IMR-90 (cell line): ENCODE results near the gene STX11. TPM values are rescaled to one million over a fixed set of nuclear protein-coding genes. Genes with fewer than 3 reads are reported as not detected.

Experiments used
- ATAC-seq: fragments of 200-7000 bp; cut with Tn5 transposase; 2 replicates; pipeline ENCODE4 v1.9.1; 2020; ENCODE audit warnings: low read depth, mild to moderate bottlenecking, moderate library complexity
- BruUV-seq: library from RNA; stranded (reverse); fragments of 400-500 nt; replicated peaks from 2 replicates; lab custom pipeline; 2021; lab: Mats Ljungman, UMichigan
- CTCF ChIA-PET: fragments of 300-600 bp; formaldehyde crosslinking; extraction: SDS; loops from one replicate; lab custom pipeline; 2021; ENCODE audit warnings: antibody characterized with exemption; lab: Yijun Ruan, JAX
- POLR2A ChIA-PET: fragments of 300-600 bp; sonication (Branson Sonifier 250); formaldehyde crosslinking; loops from one replicate; lab custom pipeline; 2022; ENCODE audit warnings: antibody characterized with exemption; ENCODE audit not compliant: unreplicated experiment; lab: Charles Lee
- DNase-seq: peaks from one replicate; pipeline ENCODE4 v3.0.0; 2013
- H2AFZ ChIP-seq: replicated peaks from 2 replicates; pipeline ENCODE3; 2013; ENCODE audit warnings: low read length, mild to moderate bottlenecking; ENCODE audit not compliant: poor library complexity
- H2AK5ac ChIP-seq: 2 replicates; pipeline ENCODE4 v1.6.1; 2013; ENCODE audit warnings: low read depth, low read length, inconsistent platforms
- H2AK9ac ChIP-seq: replicated peaks from 2 replicates; pipeline ENCODE3; 2013; ENCODE audit warnings: mild to moderate bottlenecking, low read depth, low read length, moderate library complexity; ENCODE audit not compliant: poor library complexity
- H2BK120ac ChIP-seq: 2 replicates; pipeline ENCODE4 v1.6.1; 2013; ENCODE audit warnings: low read depth, low read length, inconsistent platforms
- H2BK15ac ChIP-seq: 3 replicates; pipeline ENCODE4 v1.6.1; 2013; ENCODE audit warnings: low read depth, low read length, inconsistent platforms
- H2BK20ac ChIP-seq: 2 replicates; pipeline ENCODE4 v1.6.1; 2013; ENCODE audit warnings: low read depth, mild to moderate bottlenecking, inconsistent platforms, low read length, moderate library complexity
- H2BK5ac ChIP-seq: 2 replicates; pipeline ENCODE4 v1.6.1; 2013; ENCODE audit warnings: mild to moderate bottlenecking, low read depth, low read length, inconsistent platforms; ENCODE audit not compliant: poor library complexity, severe bottlenecking
- H3K14ac ChIP-seq: replicated peaks from 2 replicates; pipeline ENCODE4 v1.6.1; 2013; ENCODE audit warnings: low read depth, low read length, inconsistent platforms
- H3K18ac ChIP-seq: 2 replicates; pipeline ENCODE4 v1.6.1; 2013; ENCODE audit warnings: low read depth, low read length, control low read depth
- H3K23ac ChIP-seq: 2 replicates; pipeline ENCODE4 v1.6.1; 2013; ENCODE audit warnings: low read depth, low read length, inconsistent platforms
- H3K27ac ChIP-seq: 2 replicates; pipeline ENCODE4 v1.5.1; 2013; ENCODE audit warnings: mild to moderate bottlenecking, control low read depth, low read length; ENCODE audit not compliant: insufficient read depth
- H3K27me3 ChIP-seq: 2 replicates; pipeline ENCODE4 v1.6.1; 2013; ENCODE audit warnings: low read length; ENCODE audit not compliant: control insufficient read depth, insufficient read depth
- H3K36me3 ChIP-seq: 2 replicates; pipeline ENCODE4 v1.6.1; 2013; ENCODE audit warnings: low read length, mixed read lengths; ENCODE audit not compliant: control insufficient read depth, insufficient read depth
- H3K4ac ChIP-seq: 2 replicates; pipeline ENCODE4 v1.6.1; 2013; ENCODE audit warnings: low read depth, low read length, inconsistent platforms
- H3K4me1 ChIP-seq: 2 replicates; pipeline ENCODE4 v1.6.1; 2013; ENCODE audit warnings: low read length, mixed read lengths; ENCODE audit not compliant: control insufficient read depth, insufficient read depth
- H3K4me2 ChIP-seq: 2 replicates; pipeline ENCODE4 v1.6.1; 2013; ENCODE audit warnings: low read depth, mild to moderate bottlenecking, control low read depth, low read length, moderate library complexity
- H3K4me3 ChIP-seq: 2 replicates; pipeline ENCODE4 v1.5.1; 2013; ENCODE audit warnings: low read depth, mild to moderate bottlenecking, control low read depth, low read length, moderate library complexity; ENCODE audit not compliant: insufficient read depth
- H3K56ac ChIP-seq: 2 replicates; pipeline ENCODE4 v1.6.1; 2013; ENCODE audit warnings: low read length, inconsistent platforms; ENCODE audit not compliant: insufficient read depth; ENCODE audit errors: extremely low read depth
- H3K79me1 ChIP-seq, 2 experiments: 2 replicates each; pipeline ENCODE4 v1.6.1; 2013; ENCODE audit warnings: low read length in 2 of 2, inconsistent platforms in 1 of 2, low read depth in 1 of 2
- H3K9ac ChIP-seq: 2 replicates; pipeline ENCODE4 v1.6.1; 2013; ENCODE audit warnings: low read depth, low read length, control low read depth
- H3K9me1 ChIP-seq: 2 replicates; pipeline ENCODE4 v1.6.1; 2013; ENCODE audit warnings: low read length, inconsistent platforms; ENCODE audit not compliant: insufficient read depth
- H3K9me3 ChIP-seq: 2 replicates; pipeline ENCODE4 v1.6.1; 2013; ENCODE audit warnings: low read length; ENCODE audit not compliant: control insufficient read depth, insufficient read depth
- H4K20me1 ChIP-seq: 2 replicates; pipeline ENCODE4 v1.6.1; 2013; ENCODE audit warnings: low read length, inconsistent platforms; ENCODE audit not compliant: insufficient read depth
- H4K5ac ChIP-seq: 2 replicates; pipeline ENCODE4 v1.6.1; 2013; ENCODE audit warnings: mild to moderate bottlenecking, low read depth, low read length, control low read depth
- H4K8ac ChIP-seq, 2 experiments: 2 replicates each; pipeline ENCODE4 v1.6.1; 2013; ENCODE audit warnings: low read depth in 2 of 2, low read length in 2 of 2, control low read depth in 1 of 2, inconsistent platforms in 1 of 2
- H4K91ac ChIP-seq: 2 replicates; pipeline ENCODE4 v1.6.1; 2013; ENCODE audit warnings: low read depth, low read length, inconsistent platforms; ENCODE audit not compliant: insufficient read depth
- CEBPB ChIP-seq: IDR thresholded peaks from 2 replicates; pipeline ENCODE4 v1.6.1; 2012; ENCODE audit warnings: low read depth, low read length, improper control_type of control experiment
- CHD1 ChIP-seq: IDR thresholded peaks from 2 replicates; pipeline ENCODE4 v1.6.1; 2012; ENCODE audit warnings: low read depth, low read length, improper control_type of control experiment
- FOS ChIP-seq: fragments of 150-350 bp; IDR thresholded peaks from 2 replicates; pipeline ENCODE4 v1.6.1; 2016; ENCODE audit warnings: low read depth, low read length
- MAFK ChIP-seq: IDR thresholded peaks from 2 replicates; pipeline ENCODE4 v1.6.1; 2012; ENCODE audit warnings: low read depth, low read length, improper control_type of control experiment
- MAZ ChIP-seq: IDR thresholded peaks from 2 replicates; pipeline ENCODE4 v1.6.1; 2012; ENCODE audit warnings: low read depth, mild to moderate bottlenecking, low read length, improper control_type of control experiment, moderate library complexity, borderline replicate concordance
- MXI1 ChIP-seq: IDR thresholded peaks from 2 replicates; pipeline ENCODE4 v1.6.1; 2012; ENCODE audit warnings: low read depth, mild to moderate bottlenecking, low read length, moderate library complexity, borderline replicate concordance
- NFE2L2 ChIP-seq: fragments of 150-350 bp; IDR thresholded peaks from 2 replicates; pipeline ENCODE4 v1.6.1; 2016; ENCODE audit warnings: low read depth, mild to moderate bottlenecking, low read length
- POLR2A ChIP-seq: IDR thresholded peaks from 2 replicates; pipeline ENCODE4 v1.6.1; 2012; ENCODE audit warnings: mild to moderate bottlenecking, low read depth, low read length
- RAD21 ChIP-seq: IDR thresholded peaks from 2 replicates; pipeline ENCODE4 v1.6.1; 2012; ENCODE audit warnings: low read length, improper control_type of control experiment
- RCOR1 ChIP-seq: IDR thresholded peaks from 2 replicates; pipeline ENCODE4 v1.6.1; 2012; ENCODE audit warnings: mild to moderate bottlenecking, low read length, improper control_type of control experiment; ENCODE audit not compliant: insufficient replicate concordance
- RFX5 ChIP-seq: IDR thresholded peaks from 2 replicates; pipeline ENCODE4 v1.8.0; 2012; ENCODE audit warnings: low read depth, mild to moderate bottlenecking, low read length, moderate library complexity
- SMC3 ChIP-seq: fragments of 150-350 bp; IDR thresholded peaks from 2 replicates; pipeline ENCODE4 v1.6.1; 2016; ENCODE audit warnings: low read depth, mild to moderate bottlenecking, antibody characterized with exemption, low read length, moderate library complexity
- WGBS, 2 experiments: methylation state at CpG; one replicate each; pipeline versions ENCODE4 v1.1.5 to v1.1.7; 2013; ENCODE audit warnings: missing lambda C conversion rate in 2 of 2; ENCODE audit not compliant: insufficient read length in 1 of 2; ENCODE audit errors: extremely low coverage in 2 of 2; 5-methylcytosine and 5-hydroxymethylcytosine counted together
- dilution Hi-C: fragments of 300-500 bp; cut with HindIII; formaldehyde crosslinking; loops from one replicate; pipeline ENCODE4 v1.14.3; 2018; ENCODE audit warnings: low sequenced_read_pairs; ENCODE audit not compliant: unreplicated experiment
- in situ Hi-C: fragments of 300-500 bp; cut with MboI; formaldehyde crosslinking; loops from 3 replicates; pipeline ENCODE4 v1.14.3; 2019; ENCODE audit warnings: low sequenced_read_pairs, inconsistent platforms, mixed read lengths
- intact Hi-C: fragments of 100-400 bp; cut with micrococcal nuclease; formaldehyde crosslinking; loops from 2 replicates; pipeline ENCODE4 v1.10.0; 2022
- polyA plus RNA-seq, 3 experiments: library from polyadenylated mRNA; depleted of rRNA; stranded (reverse); fragments of >200 nt; gene quantifications; 2 replicates each; pipeline ENCODE4 v1.2.3, GENCODE V29; 2012; ENCODE audit warnings: low replicate concordance in 1 of 3
- total RNA-seq: library from RNA; depleted of rRNA; stranded (reverse); fragments of >200 nt; gene quantifications from 2 replicates; pipeline ENCODE4 v1.2.3, GENCODE V29; 2012
- TF ChIP-seq, protein P1 (sequence below): fragments of 150-350 bp; IDR thresholded peaks from 2 replicates; pipeline ENCODE4 v1.6.1; 2016; ENCODE audit warnings: low read depth, mild to moderate bottlenecking, low read length, moderate library complexity, borderline replicate concordance
- TF ChIP-seq, protein P2 (sequence below): fragments of 150-350 bp; IDR thresholded peaks from 2 replicates; pipeline ENCODE4 v1.6.1; 2017; ENCODE audit warnings: mild to moderate bottlenecking, antibody characterized with exemption, low read length, low read depth
- TF ChIP-seq, protein P3 (sequence below): conservative IDR thresholded peaks from 2 replicates; pipeline ENCODE4 v1.5.1; 2012; ENCODE audit warnings: mild to moderate bottlenecking, low read depth, low read length, improper control_type of control experiment

STX11 gene
- total and polyA plus RNA-seq, 2 of the 4 experiments (the other 2 are of a cell fraction), result 0.54 to 0.68 TPM

DNA sequence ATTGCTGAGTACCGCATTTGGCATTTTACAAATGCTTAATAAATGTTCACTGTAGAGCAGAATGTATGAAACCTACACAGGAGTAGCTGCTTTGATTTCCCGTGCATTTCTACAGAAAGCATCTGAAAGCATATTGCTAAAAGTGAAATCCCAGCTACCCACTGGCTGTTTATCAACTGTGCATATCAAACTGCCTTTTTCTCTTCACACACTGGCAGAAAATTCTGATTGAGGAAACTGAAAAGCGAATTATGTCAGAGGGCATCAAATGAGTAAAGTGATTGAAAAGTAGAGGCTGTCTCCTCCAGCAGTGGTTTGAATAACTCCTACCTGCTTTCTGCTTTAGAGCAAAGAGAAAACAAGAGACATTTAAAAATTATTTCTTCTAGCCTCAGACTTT is 28.0 kb downstream of the STX11 start:
- no peak overlapping the region for H2BK15ac ChIP-seq
- H2BK20ac ChIP-seq, result no peak overlapping the region
- no peaks in the 10 kb centered on the region for H4K20me1 ChIP-seq
- no peaks in the 10 kb centered on the region for H3K4me1 ChIP-seq
- no peaks in the 10 kb centered on the region; the same call in 1 of the 2 replicates for H3K9me1 ChIP-seq
- no peak overlapping the region for H3K18ac ChIP-seq
- H3K4me2 ChIP-seq, result no peak overlapping the region
- no peak overlapping the region for H2BK120ac ChIP-seq
- ChIA-PET CTCF (no interaction called here), POLR2A (no interaction called here)
- H3K9ac ChIP-seq, result no peak overlapping the region
- in situ Hi-C loops (no loop called here), dilution Hi-C loops (no loop called here), intact Hi-C loops (no loop called here)
- no peak for ATAC-seq
- TF ChIP-seq RCOR1, result no peak
- TF ChIP-seq CHD1, result no peak
- TF ChIP-seq RFX5, result no peak
- TF ChIP-seq POLR2A, result no peak
- TF ChIP-seq, protein P1, sequence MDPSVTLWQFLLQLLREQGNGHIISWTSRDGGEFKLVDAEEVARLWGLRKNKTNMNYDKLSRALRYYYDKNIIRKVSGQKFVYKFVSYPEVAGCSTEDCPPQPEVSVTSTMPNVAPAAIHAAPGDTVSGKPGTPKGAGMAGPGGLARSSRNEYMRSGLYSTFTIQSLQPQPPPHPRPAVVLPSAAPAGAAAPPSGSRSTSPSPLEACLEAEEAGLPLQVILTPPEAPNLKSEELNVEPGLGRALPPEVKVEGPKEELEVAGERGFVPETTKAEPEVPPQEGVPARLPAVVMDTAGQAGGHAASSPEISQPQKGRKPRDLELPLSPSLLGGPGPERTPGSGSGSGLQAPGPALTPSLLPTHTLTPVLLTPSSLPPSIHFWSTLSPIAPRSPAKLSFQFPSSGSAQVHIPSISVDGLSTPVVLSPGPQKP, result no peak
- TF ChIP-seq, protein P2, sequence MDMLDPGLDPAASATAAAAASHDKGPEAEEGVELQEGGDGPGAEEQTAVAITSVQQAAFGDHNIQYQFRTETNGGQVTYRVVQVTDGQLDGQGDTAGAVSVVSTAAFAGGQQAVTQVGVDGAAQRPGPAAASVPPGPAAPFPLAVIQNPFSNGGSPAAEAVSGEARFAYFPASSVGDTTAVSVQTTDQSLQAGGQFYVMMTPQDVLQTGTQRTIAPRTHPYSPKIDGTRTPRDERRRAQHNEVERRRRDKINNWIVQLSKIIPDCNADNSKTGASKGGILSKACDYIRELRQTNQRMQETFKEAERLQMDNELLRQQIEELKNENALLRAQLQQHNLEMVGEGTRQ, result no peak
- TF ChIP-seq MAFK, result no peak
- TF ChIP-seq NFE2L2, result no peak
- no peak for TF ChIP-seq RAD21
- TF ChIP-seq CEBPB, result no peak
- TF ChIP-seq, protein P3, sequence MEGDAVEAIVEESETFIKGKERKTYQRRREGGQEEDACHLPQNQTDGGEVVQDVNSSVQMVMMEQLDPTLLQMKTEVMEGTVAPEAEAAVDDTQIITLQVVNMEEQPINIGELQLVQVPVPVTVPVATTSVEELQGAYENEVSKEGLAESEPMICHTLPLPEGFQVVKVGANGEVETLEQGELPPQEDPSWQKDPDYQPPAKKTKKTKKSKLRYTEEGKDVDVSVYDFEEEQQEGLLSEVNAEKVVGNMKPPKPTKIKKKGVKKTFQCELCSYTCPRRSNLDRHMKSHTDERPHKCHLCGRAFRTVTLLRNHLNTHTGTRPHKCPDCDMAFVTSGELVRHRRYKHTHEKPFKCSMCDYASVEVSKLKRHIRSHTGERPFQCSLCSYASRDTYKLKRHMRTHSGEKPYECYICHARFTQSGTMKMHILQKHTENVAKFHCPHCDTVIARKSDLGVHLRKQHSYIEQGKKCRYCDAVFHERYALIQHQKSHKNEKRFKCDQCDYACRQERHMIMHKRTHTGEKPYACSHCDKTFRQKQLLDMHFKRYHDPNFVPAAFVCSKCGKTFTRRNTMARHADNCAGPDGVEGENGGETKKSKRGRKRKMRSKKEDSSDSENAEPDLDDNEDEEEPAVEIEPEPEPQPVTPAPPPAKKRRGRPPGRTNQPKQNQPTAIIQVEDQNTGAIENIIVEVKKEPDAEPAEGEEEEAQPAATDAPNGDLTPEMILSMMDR, result no peak
- TF ChIP-seq SMC3, result no peak
- no peak for TF ChIP-seq FOS
- no peak for TF ChIP-seq MAZ
- TF ChIP-seq MXI1, result no peak
- H3K27me3 ChIP-seq, result peaks cover 10% of the 10 kb centered on the region
- H3K56ac ChIP-seq, result no peak overlapping the region
- no peak overlapping the region for H3K27ac ChIP-seq
- H4K8ac ChIP-seq, result no peak overlapping the region
- no peak overlapping the region for H2AFZ ChIP-seq
- H2AK9ac ChIP-seq, result no peak overlapping the region
- H3K9me3 ChIP-seq, result no peaks in the 10 kb centered on the region
- no peak overlapping the region for H4K91ac ChIP-seq
- WGBS, 2 experiments, result no CpG with 5 or more reads among the region's 3 CpGs
- no TSS peak for BruUV-seq
- H2AK5ac ChIP-seq, result no peak overlapping the region
- H4K5ac ChIP-seq, result no peak overlapping the region
- H2BK5ac ChIP-seq, result no peak overlapping the region
- H3K23ac ChIP-seq, result no peak overlapping the region
- no peak for DNase-seq
- no peak overlapping the region for H3K4me3 ChIP-seq
- no peaks in the 10 kb centered on the region for H3K79me1 ChIP-seq
- H3K14ac ChIP-seq, result no peak overlapping the region
- H3K4ac ChIP-seq, result no peak overlapping the region
- H3K36me3 ChIP-seq, result no peaks in the 10 kb centered on the region
